Measurements from ENCODE around the gene IRX2. TPM values are rescaled to one million over a fixed set of nuclear protein-coding genes. Genes with fewer than 3 reads are reported as not detected.

Gene IRX2
- polyA plus RNA-seq, 3 donors, result not detected

DNA sequence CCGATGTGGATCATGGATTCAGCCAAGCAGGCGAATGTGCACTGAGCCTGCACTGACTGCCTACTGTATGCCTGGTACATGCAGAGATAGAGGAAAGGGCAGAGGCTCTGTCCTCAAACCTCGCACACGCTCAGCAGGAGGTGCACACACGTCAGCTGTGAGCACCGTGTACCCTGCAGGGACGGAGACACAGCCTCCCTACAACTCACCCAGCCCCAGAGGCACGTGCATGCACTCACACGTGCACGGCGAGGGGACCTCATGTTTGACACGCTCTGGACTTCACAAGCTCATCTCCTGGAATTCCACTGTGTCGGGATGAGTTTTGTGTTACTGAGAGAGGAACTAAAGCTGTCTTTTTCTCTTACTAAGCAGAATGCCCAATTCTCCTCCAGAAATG, 48.4 kb downstream of the IRX2 start:
- Histone ChIP-seq H3K27ac (ENCODE audit: low read depth in 1 of 2, low read length in 2 of 2) (no peak overlapping the region), H3K36me3 (replicated peaks in 1 of 2; ENCODE audit: control insufficient read depth in 1 of 2, insufficient read depth in 2 of 2, low read length in 2 of 2) (no peaks in the 10 kb centered on the region), H3K4me2 (replicated peaks; ENCODE audit: extremely low read depth, low read length, poor library complexity, severe bottlenecking) (no peak overlapping the region), H2AFZ (ENCODE audit: insufficient read depth, low read depth, low read length, poor library complexity, severe bottlenecking) (no peak overlapping the region), H4K20me1 (ENCODE audit: insufficient read depth, low read length) (no peaks in the 10 kb centered on the region), H3K9me3 (replicated peaks in 1 of 2; ENCODE audit: control insufficient read depth in 1 of 2, insufficient read depth in 1 of 2, low read length in 2 of 2) (no peaks in the 10 kb centered on the region), H3K79me2 (ENCODE audit: insufficient read depth, low read length) (no peaks in the 10 kb centered on the region), H3K4me3 (replicated peaks in 1 of 3; ENCODE audit: low read depth in 2 of 3, low read length in 3 of 3) (no peak overlapping the region), H3K4me1 (ENCODE audit: control insufficient read depth in 1 of 2, insufficient read depth in 2 of 2, low read length in 2 of 2) (no peaks in the 10 kb centered on the region), H3K9ac (ENCODE audit: insufficient read depth, low read length, poor library complexity, severe bottlenecking) (no peak overlapping the region), H3K27me3 (ENCODE audit: control insufficient read depth in 2 of 2, insufficient read depth in 2 of 2, low read length in 2 of 2) (no peaks in the 10 kb centered on the region)
- intact Hi-C loops (cut with micrococcal nuclease), result no loop called here
- H3K4me1 Mint-ChIP-seq, result no peaks in the 10 kb centered on the region
- peaks cover 1 to 3% (median 2%) of the 10 kb centered on the region in 3 donors for H3K27me3 Mint-ChIP-seq (ENCODE audit: low read depth in 3 of 3)
- WGBS (ENCODE audit: insufficient coverage), result 95% methylated on average over 2 of the region's 13 CpGs
- no peaks in the 10 kb centered on the region for H3K36me3 Mint-ChIP-seq
- H3K27ac Mint-ChIP-seq, result no peak overlapping the region
- no peak for DNase-seq
- peaks cover 0 to 5% (median 0%) of the 10 kb centered on the region in 7 donors for H3K9me3 Mint-ChIP-seq
- TF ChIP-seq, protein P1, sequence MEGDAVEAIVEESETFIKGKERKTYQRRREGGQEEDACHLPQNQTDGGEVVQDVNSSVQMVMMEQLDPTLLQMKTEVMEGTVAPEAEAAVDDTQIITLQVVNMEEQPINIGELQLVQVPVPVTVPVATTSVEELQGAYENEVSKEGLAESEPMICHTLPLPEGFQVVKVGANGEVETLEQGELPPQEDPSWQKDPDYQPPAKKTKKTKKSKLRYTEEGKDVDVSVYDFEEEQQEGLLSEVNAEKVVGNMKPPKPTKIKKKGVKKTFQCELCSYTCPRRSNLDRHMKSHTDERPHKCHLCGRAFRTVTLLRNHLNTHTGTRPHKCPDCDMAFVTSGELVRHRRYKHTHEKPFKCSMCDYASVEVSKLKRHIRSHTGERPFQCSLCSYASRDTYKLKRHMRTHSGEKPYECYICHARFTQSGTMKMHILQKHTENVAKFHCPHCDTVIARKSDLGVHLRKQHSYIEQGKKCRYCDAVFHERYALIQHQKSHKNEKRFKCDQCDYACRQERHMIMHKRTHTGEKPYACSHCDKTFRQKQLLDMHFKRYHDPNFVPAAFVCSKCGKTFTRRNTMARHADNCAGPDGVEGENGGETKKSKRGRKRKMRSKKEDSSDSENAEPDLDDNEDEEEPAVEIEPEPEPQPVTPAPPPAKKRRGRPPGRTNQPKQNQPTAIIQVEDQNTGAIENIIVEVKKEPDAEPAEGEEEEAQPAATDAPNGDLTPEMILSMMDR (IDR thresholded peaks at IDR 0.05), result no peak
- no peak overlapping the region for H3K4me3 Mint-ChIP-seq

DNA sequence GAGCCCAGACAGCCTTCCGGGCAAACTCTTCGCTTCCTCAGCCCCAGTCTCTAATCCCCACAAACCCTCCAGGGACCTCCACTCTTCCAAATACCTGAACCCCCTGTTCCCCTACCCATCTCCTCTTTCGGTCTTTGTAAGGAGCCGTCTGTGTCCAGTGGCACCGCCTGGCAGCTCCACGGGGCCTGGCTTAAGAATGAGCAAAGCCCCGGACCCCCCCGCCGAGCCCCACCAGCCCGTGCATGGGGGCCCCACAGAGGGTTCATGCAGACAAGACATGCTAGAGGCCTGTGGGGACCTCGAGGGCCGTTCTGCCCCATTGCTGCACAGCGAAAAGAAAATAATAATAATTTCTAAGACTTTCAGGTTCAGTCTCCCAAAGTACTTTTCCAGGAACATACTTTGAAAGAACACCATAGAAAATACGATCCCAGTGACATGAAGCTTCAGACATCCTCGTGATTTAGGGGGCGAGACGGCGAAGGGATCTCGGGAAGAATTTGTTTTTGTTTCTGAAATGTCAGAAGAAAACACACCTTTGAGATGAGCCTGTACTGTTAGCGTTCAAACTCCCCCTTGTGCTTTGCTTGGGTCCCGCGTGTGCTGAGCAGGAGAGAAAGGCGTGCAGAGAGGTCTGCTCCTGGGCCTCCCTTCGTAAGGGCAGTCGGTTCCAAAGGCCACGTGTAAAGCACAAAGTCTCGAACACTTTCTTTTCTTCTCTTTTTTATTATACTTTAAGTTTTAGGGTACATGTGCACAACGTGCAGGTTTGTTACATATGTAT, 49.2 kb downstream of the IRX2 start:
- no peak overlapping the region for H3K4me2 ChIP-seq (replicated peaks; ENCODE audit: extremely low read depth, low read length, poor library complexity, severe bottlenecking)
- H3K9me3 ChIP-seq (replicated peaks in 1 of 2; ENCODE audit: control insufficient read depth in 1 of 2, insufficient read depth in 1 of 2, low read length in 2 of 2), result no peaks in the 10 kb centered on the region
- 87% methylated on average over 11 of the region's 28 CpGs for WGBS (ENCODE audit: insufficient coverage)
- Mint-ChIP-seq H3K4me1 (no peaks in the 10 kb centered on the region), H3K27me3 (ENCODE audit: low read depth in 3 of 3) (peaks cover 1 to 5% (median 2%) of the 10 kb centered on the region in 3 donors), H3K36me3 (no peaks in the 10 kb centered on the region), H3K27ac (no peak overlapping the region), H3K4me3 (no peak overlapping the region), H3K9me3 (peaks cover 0 to 5% (median 2%) of the 10 kb centered on the region in 7 donors)
- H3K36me3 ChIP-seq (replicated peaks in 1 of 2; ENCODE audit: control insufficient read depth in 1 of 2, insufficient read depth in 2 of 2, low read length in 2 of 2), result no peaks in the 10 kb centered on the region
- no peak overlapping the region for H3K4me3 ChIP-seq (replicated peaks in 1 of 3; ENCODE audit: low read depth in 2 of 3, low read length in 3 of 3)
- no peak overlapping the region for H3K27ac ChIP-seq (ENCODE audit: low read depth in 1 of 2, low read length in 2 of 2)
- no peaks in the 10 kb centered on the region for H3K4me1 ChIP-seq (ENCODE audit: control insufficient read depth in 1 of 2, insufficient read depth in 2 of 2, low read length in 2 of 2)
- no peak overlapping the region for H2AFZ ChIP-seq (ENCODE audit: insufficient read depth, low read depth, low read length, poor library complexity, severe bottlenecking)
- no peaks in the 10 kb centered on the region for H3K79me2 ChIP-seq (ENCODE audit: insufficient read depth, low read length)
- no peak for DNase-seq
- intact Hi-C loops (cut with micrococcal nuclease), result no loop called here
- TF ChIP-seq, protein P1 (IDR thresholded peaks at IDR 0.05), result no peak
- no peak overlapping the region for H3K9ac ChIP-seq (ENCODE audit: insufficient read depth, low read length, poor library complexity, severe bottlenecking)
- no peaks in the 10 kb centered on the region for H4K20me1 ChIP-seq (ENCODE audit: insufficient read depth, low read length)
- H3K27me3 ChIP-seq (ENCODE audit: control insufficient read depth in 2 of 2, insufficient read depth in 2 of 2, low read length in 2 of 2), result no peaks in the 10 kb centered on the region
